Astrocyte (in vitro differentiated cells and primary cell): ENCODE results near the gene STRIP1.

Experiments
- EZH2 ChIP-seq: IDR thresholded peaks from 2 replicates; pipeline ENCODE4 v1.6.1; 2012; ENCODE audit warnings: mild to moderate bottlenecking, low read length, inconsistent platforms; ENCODE audit not compliant: insufficient read depth
- TF ChIP-seq, protein P1 (sequence below): IDR thresholded peaks from 2 replicates; pipeline ENCODE4 v1.5.1; 2011; ENCODE audit warnings: low read depth, mild to moderate bottlenecking, inconsistent platforms, low read length, moderate library complexity; ENCODE audit not compliant: insufficient read depth

DNA sequence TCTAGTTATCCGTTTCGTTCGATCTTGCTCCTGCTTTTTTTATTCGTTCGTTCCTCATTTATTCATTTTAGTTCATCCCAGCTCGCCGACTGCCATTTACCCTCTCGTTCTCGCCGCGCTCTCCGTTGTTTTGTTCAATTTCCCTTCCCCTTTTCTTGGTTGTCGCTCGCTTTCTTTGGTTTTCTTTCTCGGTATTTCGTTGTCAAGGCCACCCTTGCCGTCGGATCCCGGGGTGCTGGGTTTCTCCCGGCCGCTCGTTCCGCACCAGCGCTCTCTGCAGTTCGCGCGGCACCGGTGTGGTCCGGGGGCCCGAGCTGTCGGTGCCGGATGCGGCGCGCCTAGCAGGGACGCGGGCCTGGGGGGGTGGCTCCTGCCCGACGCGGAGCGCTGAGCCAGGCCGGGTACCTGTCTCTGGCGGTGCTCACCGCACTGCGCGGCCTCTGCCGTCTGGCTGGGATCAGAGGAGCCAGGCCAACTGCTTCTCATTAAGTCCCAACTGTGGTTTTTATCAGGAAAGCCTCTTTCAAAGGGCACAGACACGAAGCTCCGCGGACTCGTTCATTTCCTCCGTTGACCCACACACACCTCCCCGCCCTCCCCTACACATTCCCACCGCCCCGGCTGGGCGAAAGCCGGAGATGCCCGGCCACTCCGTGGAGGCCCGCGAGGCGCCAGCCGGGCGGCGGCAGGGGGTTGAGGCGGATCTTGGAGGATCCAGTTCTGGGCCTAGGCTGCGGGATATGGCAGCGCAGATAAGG lies 34.4 kb downstream of the STRIP1 start:
- TF ChIP-seq, protein P1, sequence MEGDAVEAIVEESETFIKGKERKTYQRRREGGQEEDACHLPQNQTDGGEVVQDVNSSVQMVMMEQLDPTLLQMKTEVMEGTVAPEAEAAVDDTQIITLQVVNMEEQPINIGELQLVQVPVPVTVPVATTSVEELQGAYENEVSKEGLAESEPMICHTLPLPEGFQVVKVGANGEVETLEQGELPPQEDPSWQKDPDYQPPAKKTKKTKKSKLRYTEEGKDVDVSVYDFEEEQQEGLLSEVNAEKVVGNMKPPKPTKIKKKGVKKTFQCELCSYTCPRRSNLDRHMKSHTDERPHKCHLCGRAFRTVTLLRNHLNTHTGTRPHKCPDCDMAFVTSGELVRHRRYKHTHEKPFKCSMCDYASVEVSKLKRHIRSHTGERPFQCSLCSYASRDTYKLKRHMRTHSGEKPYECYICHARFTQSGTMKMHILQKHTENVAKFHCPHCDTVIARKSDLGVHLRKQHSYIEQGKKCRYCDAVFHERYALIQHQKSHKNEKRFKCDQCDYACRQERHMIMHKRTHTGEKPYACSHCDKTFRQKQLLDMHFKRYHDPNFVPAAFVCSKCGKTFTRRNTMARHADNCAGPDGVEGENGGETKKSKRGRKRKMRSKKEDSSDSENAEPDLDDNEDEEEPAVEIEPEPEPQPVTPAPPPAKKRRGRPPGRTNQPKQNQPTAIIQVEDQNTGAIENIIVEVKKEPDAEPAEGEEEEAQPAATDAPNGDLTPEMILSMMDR: no peak
- no peak for TF ChIP-seq EZH2
